CD14-positive monocyte (primary cell): ENCODE data around the gene CEP78. TPM values are rescaled to one million over a fixed set of nuclear protein-coding genes. Genes with fewer than 3 reads are reported as not detected.
"Not testable (repeated sequence)": the region's sequence is repeated elsewhere in the genome, so short reads cannot be mapped to it uniquely, and the experiment has no call there.

Experiments
- DNase-seq, 3 donors: peaks; one replicate each; pipeline ENCODE4 v3.0.0-alpha.2; 2011 to 2022
- H2AFZ ChIP-seq: 2 replicates; pipeline ENCODE4 v1.6.0; 2012; ENCODE audit warnings: mild to moderate bottlenecking, low read depth, low read length, inconsistent platforms; ENCODE audit not compliant: insufficient read depth, poor library complexity, severe bottlenecking
- H3K27ac ChIP-seq, 2 donors: 1 replicate in 1 of 2; 2 replicates in 1 of 2; pipeline ENCODE4 v1.5.1; 2012 to 2013; ENCODE audit warnings: low read length in 2 of 2, control low read depth in 1 of 2, inconsistent platforms in 1 of 2, low read depth in 1 of 2, mild to moderate bottlenecking in 1 of 2
- H3K27me3 ChIP-seq, 2 donors: one replicate each; pipeline versions ENCODE4 v1.6.0 to v1.6.1; 2011 to 2013; ENCODE audit warnings: low read length in 2 of 2; ENCODE audit not compliant: control insufficient read depth in 2 of 2, insufficient read depth in 2 of 2
- H3K36me3 ChIP-seq, 2 donors: replicated peaks in 1 of 2; 1 replicate in 1 of 2; 2 replicates in 1 of 2; pipeline versions ENCODE4 v1.5.1 to v1.6.1; 2012 to 2013; ENCODE audit warnings: low read length in 2 of 2, control low read depth in 1 of 2, inconsistent platforms in 1 of 2, mild to moderate bottlenecking in 1 of 2; ENCODE audit not compliant: insufficient read depth in 2 of 2, control insufficient read depth in 1 of 2
- H3K4me1 ChIP-seq, 2 donors: 1 replicate in 1 of 2; 2 replicates in 1 of 2; pipeline versions ENCODE4 v1.5.1 to v1.6.1; 2012 to 2013; ENCODE audit warnings: low read length in 2 of 2, control low read depth in 1 of 2, inconsistent platforms in 1 of 2, mild to moderate bottlenecking in 1 of 2, moderate library complexity in 1 of 2; ENCODE audit not compliant: insufficient read depth in 2 of 2, control insufficient read depth in 1 of 2
- H3K4me2 ChIP-seq: replicated peaks from 2 replicates; pipeline ENCODE3; 2012; ENCODE audit warnings: low read length, moderate library complexity, mild to moderate bottlenecking; ENCODE audit not compliant: poor library complexity, severe bottlenecking; ENCODE audit errors: extremely low read depth
- H3K4me3 ChIP-seq, 3 experiments: fragments of 200-600 bp in 1 of 3; sonication (generic) in 1 of 3; replicated peaks in 1 of 3; 1 replicate in 2 of 3; 2 replicates in 1 of 3; pipeline ENCODE4 v1.5.1; 2011 to 2013; ENCODE audit warnings: low read length in 3 of 3, mild to moderate bottlenecking in 3 of 3, control low read depth in 2 of 3, low read depth in 2 of 3, inconsistent platforms in 1 of 3, moderate library complexity in 1 of 3
- H3K79me2 ChIP-seq: 2 replicates; pipeline ENCODE4 v1.6.0; 2012; ENCODE audit warnings: mild to moderate bottlenecking, control low read depth, inconsistent platforms, low read length, moderate library complexity; ENCODE audit not compliant: insufficient read depth
- H3K9ac ChIP-seq: 2 replicates; pipeline ENCODE4 v1.6.0; 2017; ENCODE audit warnings: low read length, mild to moderate bottlenecking; ENCODE audit not compliant: insufficient read depth, poor library complexity, severe bottlenecking
- H3K9me3 ChIP-seq, 2 donors: replicated peaks in 1 of 2; 1 replicate in 1 of 2; 2 replicates in 1 of 2; pipeline versions ENCODE4 v1.5.1 to v1.6.1; 2012 to 2013; ENCODE audit warnings: low read length in 2 of 2, control low read depth in 1 of 2; ENCODE audit not compliant: control insufficient read depth in 1 of 2, insufficient read depth in 1 of 2
- H4K20me1 ChIP-seq: 2 replicates; pipeline ENCODE4 v1.6.0; 2012; ENCODE audit warnings: mild to moderate bottlenecking, low read length, control low read depth, moderate library complexity; ENCODE audit not compliant: insufficient read depth
- H3K27ac Mint-ChIP-seq, 7 donors: one replicate each; pipeline ENCODE4 v1.8.0; 2020; ENCODE audit warnings: mild to moderate bottlenecking in 7 of 7, mixed read lengths in 7 of 7, moderate library complexity in 6 of 7, inconsistent platforms in 2 of 7
- H3K27me3 Mint-ChIP-seq, 3 donors: one replicate each; pipeline ENCODE4 v1.8.0; 2021 to 2022; ENCODE audit warnings: low read depth in 3 of 3, mild to moderate bottlenecking in 3 of 3, mixed read lengths in 3 of 3, moderate library complexity in 3 of 3, inconsistent platforms in 1 of 3
- H3K36me3 Mint-ChIP-seq, 2 donors: one replicate each; pipeline ENCODE4 v1.8.0; 2020; ENCODE audit warnings: mixed read lengths in 2 of 2, inconsistent platforms in 1 of 2, mild to moderate bottlenecking in 1 of 2
- H3K4me1 Mint-ChIP-seq: one replicate; pipeline ENCODE4 v1.8.0; 2020; ENCODE audit warnings: mild to moderate bottlenecking, mixed read lengths
- H3K4me3 Mint-ChIP-seq, 2 donors: one replicate each; pipeline ENCODE4 v1.8.0; 2020; ENCODE audit warnings: mild to moderate bottlenecking in 2 of 2, mixed read lengths in 2 of 2, moderate library complexity in 1 of 2
- H3K9me3 Mint-ChIP-seq, 7 donors: one replicate each; pipeline ENCODE4 v1.8.0; 2020 to 2022; ENCODE audit warnings: mixed read lengths in 7 of 7, mild to moderate bottlenecking in 6 of 7, moderate library complexity in 6 of 7, inconsistent platforms in 2 of 7
- CTCF ChIP-seq: fragments of 200-600 bp; IDR thresholded peaks from one replicate; pipeline ENCODE4 v1.8.0; 2022; ENCODE audit warnings: antibody characterized with exemption, mild to moderate bottlenecking
- WGBS: methylation state at CpG from one replicate; pipeline ENCODE4 v1.1.5; 2013; ENCODE audit warnings: missing lambda C conversion rate; ENCODE audit not compliant: insufficient coverage; 5-methylcytosine and 5-hydroxymethylcytosine counted together
- intact Hi-C, 2 donors: fragments of 100-400 bp; cut with micrococcal nuclease; formaldehyde crosslinking; loops; one replicate each; pipeline versions ENCODE4 v1.15.0 to v1.15.1; 2023
- polyA plus RNA-seq, 3 donors: library from polyadenylated mRNA; depleted of rRNA in 1 of 3; unstranded in 2 of 3; stranded (reverse) in 1 of 3; fragments of 300-500 nt in 2 of 3; fragments of >200 nt in 1 of 3; fragmentation: Illumina TruSeq in 2 of 3; gene quantifications; 1 replicate in 2 of 3; 2 replicates in 1 of 3; pipeline ENCODE4 v1.2.3, GENCODE V29; 2012 to 2021

Gene CEP78
- polyA plus RNA-seq, 3 donors, result 1.7 to 3.3 (median 2.5) TPM

DNA sequence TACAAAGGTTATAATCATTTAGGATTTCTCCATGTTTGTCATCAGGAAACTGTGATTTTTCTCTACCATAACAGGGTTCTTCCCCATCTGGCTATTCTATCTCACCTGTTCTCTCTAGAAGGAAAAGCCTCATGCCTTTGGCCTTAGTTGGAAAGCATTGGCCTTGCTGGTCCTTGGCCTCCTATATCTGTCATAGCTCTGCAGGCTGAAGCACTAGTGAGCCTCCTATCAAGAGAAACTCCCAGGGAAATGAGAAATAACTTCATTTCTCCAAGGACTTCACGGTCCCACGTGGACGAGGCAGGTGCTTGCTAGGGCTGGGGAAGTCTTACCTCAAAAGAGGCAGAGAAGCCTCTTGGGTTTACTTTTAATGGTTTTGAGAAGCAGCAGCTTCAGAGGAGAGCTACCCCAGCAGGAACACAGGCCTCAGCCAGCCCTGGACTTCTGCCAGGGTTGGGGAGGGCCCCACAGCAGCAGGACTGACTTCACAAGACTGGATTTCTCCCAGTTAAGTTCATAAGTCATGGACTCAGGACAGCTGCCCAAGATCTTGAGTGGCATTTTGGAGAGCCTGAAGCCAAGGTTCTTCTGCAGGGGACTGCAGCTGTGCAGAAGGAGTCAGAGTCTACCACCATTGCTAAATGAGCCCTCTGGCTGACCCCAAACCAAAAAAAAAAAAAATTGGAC, 45.2 kb downstream of the CEP78 start:
- H3K9me3 ChIP-seq, result no peaks in the 10 kb centered on the region
- no peak overlapping the region for H3K4me3 Mint-ChIP-seq
- no peaks in the 10 kb centered on the region for H4K20me1 ChIP-seq
- peaks cover 0 to 2% of the 10 kb centered on the region in 2 donors for H3K4me1 ChIP-seq
- H3K36me3 Mint-ChIP-seq, result peaks cover 0 to 3% of the 10 kb centered on the region in 2 donors
- H3K9ac ChIP-seq, result no peak overlapping the region
- no peaks in the 10 kb centered on the region for H3K36me3 ChIP-seq
- 60% methylated on average over 1 of the region's 3 CpGs for WGBS
- no peaks in the 10 kb centered on the region for H3K79me2 ChIP-seq
- H3K9me3 Mint-ChIP-seq, result peaks cover 5 to 17% (median 10%) of the 10 kb centered on the region in 7 donors
- H3K27ac Mint-ChIP-seq, result no peak overlapping the region
- intact Hi-C loops, result no loop called here
- H3K4me1 Mint-ChIP-seq, result peaks cover 8% of the 10 kb centered on the region
- H3K27me3 Mint-ChIP-seq, result peaks cover 2 to 5% (median 3%) of the 10 kb centered on the region in 3 donors
- DNase-seq, result no peak
- H3K27me3 ChIP-seq, result no peaks in the 10 kb centered on the region
- no peak overlapping the region for H3K4me2 ChIP-seq
- H2AFZ ChIP-seq, result no peak overlapping the region
- TF ChIP-seq CTCF, result no peak
- H3K27ac ChIP-seq, result no peak overlapping the region
- H3K4me3 ChIP-seq, result no peak overlapping the region

- not testable (repeated sequence) for H2AFZ ChIP-seq, H3K27ac Mint-ChIP-seq
Observed at GRCh38 chr9:78284181-78284580, 48.3 kb downstream of the CEP78 start.

More at GRCh38 chr9:78284181-78284580, 48.3 kb downstream of the CEP78 start:
- H3K4me1 ChIP-seq, intact Hi-C loops, H3K9me3 ChIP-seq, DNase-seq, H3K4me3 ChIP-seq, H3K4me2 ChIP-seq, H3K27me3 Mint-ChIP-seq, H3K9ac ChIP-seq, H3K36me3 ChIP-seq, H3K27ac ChIP-seq, H3K27me3 ChIP-seq, H3K36me3 Mint-ChIP-seq, H3K79me2 ChIP-seq, H4K20me1 ChIP-seq, H3K4me1 Mint-ChIP-seq, H3K4me3 Mint-ChIP-seq: not testable (repeated sequence)
- peaks cover 5 to 23% (median 10%) of the 10 kb centered on the region in 7 donors for H3K9me3 Mint-ChIP-seq
- WGBS, result 100% methylated on average over 1 of the region's 4 CpGs
